Stimulated activated effector memory CD8-positive, alpha-beta T cell treated with anti-CD3 and anti-CD28 coated beads, Interleukin-12 subunit alpha, Interleukin-12 subunit beta, amount 100 ng/mL, for 72 hours (primary cell): ENCODE data around the gene RRP12.

Experiments
- ATAC-seq: fragments of 150-1000 bp; cut with Tn5 transposase; 2 replicates; pipeline ENCODE4 v1.10.0; 2021
- DNase-seq, 2 donors: peaks; one replicate each; pipeline ENCODE4 v3.0.0; 2021 to 2022; ENCODE audit warnings: low spot score in 2 of 2
- H3K27ac Mint-ChIP-seq: one replicate; pipeline ENCODE4 v1.8.0; 2022; ENCODE audit warnings: mild to moderate bottlenecking, mixed read lengths
- H3K36me3 Mint-ChIP-seq: one replicate; pipeline ENCODE4 v1.8.0; 2022; ENCODE audit warnings: mild to moderate bottlenecking, mixed read lengths
- H3K4me1 Mint-ChIP-seq: one replicate; pipeline ENCODE4 v1.8.0; 2022; ENCODE audit warnings: mixed read lengths
- H3K4me3 Mint-ChIP-seq: one replicate; pipeline ENCODE4 v1.8.0; 2022; ENCODE audit warnings: mild to moderate bottlenecking, mixed read lengths
- H3K9me3 Mint-ChIP-seq: one replicate; pipeline ENCODE4 v1.8.0; 2022; ENCODE audit warnings: mixed read lengths

Gene RRP12

GRCh38 chr10:97323501-97323900, 77.6 kb downstream of the RRP12 start:
- Mint-ChIP-seq H3K4me1 (peaks cover 40% of the 10 kb centered on the region), H3K36me3 (peaks cover 14% of the 10 kb centered on the region), H3K4me3 (no peak overlapping the region), H3K9me3 (no peaks in the 10 kb centered on the region), H3K27ac (no peak overlapping the region)
- no peak for DNase-seq
- no peak for ATAC-seq

- DNase-seq = no peak
- H3K4me3 Mint-ChIP-seq = peak overlapping the region; percentile 91
- no peak overlapping the region for H3K27ac Mint-ChIP-seq
- no peaks in the 10 kb centered on the region for H3K9me3 Mint-ChIP-seq
- peaks cover 14% of the 10 kb centered on the region for H3K36me3 Mint-ChIP-seq
- ATAC-seq = no peak
- peaks cover 28% of the 10 kb centered on the region for H3K4me1 Mint-ChIP-seq
Observed at GRCh38 chr10:97321804-97322190, 79.3 kb downstream of the RRP12 start.

DNA sequence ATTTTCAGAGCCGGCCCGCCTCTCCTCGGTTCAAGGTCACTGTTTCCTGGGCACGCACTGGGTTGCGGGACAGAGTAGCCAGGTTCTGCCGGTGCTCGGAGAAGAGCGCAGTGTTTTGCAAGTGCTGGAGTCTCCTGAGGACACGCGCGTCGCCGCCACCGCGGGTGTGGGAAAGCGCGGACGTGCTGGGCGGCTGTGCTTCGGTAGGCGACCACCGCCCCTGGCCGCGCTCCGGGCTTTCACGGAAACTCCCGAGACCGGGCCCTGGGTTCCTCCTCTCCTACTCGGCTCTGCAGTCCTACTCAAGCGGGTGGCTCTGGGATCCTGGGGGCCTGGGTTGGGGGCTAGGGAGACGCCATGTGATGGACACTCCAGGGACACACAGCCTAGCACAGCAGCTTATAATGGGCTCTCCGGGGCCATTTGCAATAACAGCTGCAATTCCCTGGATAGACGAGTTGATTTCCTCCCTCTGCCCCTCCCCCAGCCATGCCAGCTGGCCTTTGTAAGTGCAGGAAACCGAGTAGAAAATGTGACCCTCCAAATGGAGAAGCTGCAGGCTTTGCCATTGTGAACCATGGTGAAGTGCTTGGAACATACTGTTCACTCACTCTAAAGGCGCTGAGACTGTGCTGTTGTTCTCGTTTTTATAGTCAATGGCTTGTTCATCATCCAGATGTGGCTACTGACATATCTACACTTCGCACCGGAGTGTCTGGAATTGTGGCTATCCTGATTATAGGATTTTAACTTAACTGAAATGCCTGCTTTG, 79.9 kb downstream of the RRP12 start:
- peak overlapping the region; percentile 91 for H3K4me3 Mint-ChIP-seq
- H3K36me3 Mint-ChIP-seq = peaks cover 14% of the 10 kb centered on the region
- ATAC-seq (no peak), DNase-seq (no peak)
- no peaks in the 10 kb centered on the region for H3K9me3 Mint-ChIP-seq
- H3K4me1 Mint-ChIP-seq = peaks cover 26% of the 10 kb centered on the region
- H3K27ac Mint-ChIP-seq = peak overlapping the region; percentile 88

- no peaks in the 10 kb centered on the region for H3K9me3 Mint-ChIP-seq
- H3K36me3 Mint-ChIP-seq = peaks cover 14% of the 10 kb centered on the region
- ATAC-seq (peak; percentile 11), DNase-seq (no peak)
- H3K4me1 Mint-ChIP-seq = peaks cover 26% of the 10 kb centered on the region
- peak overlapping the region; percentile 91 for H3K4me3 Mint-ChIP-seq
- H3K27ac Mint-ChIP-seq = peak overlapping the region; percentile 88
Observed at GRCh38 chr10:97320480-97321031, 80.6 kb downstream of the RRP12 start.

DNA sequence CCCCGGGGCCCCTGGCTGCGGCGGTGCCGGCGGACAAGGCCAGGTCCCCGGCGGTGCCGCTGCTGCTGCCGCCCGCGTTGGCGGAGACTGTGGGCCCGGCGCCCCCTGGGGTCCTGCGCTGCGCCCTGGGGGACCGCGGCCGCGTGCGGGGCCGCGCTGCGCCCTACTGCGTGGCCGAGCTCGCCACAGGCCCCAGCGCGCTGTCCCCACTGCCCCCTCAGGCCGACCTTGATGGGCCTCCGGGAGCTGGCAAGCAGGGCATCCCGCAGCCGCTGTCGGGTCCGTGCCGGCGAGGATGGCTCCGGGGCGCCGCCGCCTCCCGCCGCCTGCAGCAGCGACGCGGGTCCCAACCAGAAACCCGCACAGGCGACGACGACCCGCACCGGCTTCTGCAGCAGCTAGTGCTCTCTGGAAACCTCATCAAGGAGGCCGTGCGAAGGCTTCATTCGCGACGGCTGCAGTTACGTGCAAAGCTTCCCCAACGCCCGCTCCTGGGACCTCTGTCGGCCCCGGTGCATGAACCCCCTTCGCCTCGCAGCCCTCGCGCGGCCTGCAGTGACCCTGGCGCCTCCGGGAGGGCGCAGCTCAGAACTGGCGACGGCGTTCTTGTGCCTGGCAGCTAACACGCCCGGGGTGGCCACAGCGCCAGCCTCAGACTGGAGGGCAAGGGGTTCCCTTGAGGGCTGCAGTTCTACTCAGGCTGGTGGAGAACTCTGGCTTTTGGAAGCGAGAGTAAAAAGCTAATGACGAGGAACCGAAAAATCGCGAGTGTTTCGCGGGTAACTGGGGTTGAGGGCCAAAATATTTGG, 81.3 kb downstream of the RRP12 start:
- ATAC-seq (peak; percentile 71), DNase-seq (peak; percentile 45 to 82)
- Mint-ChIP-seq H3K9me3 (no peaks in the 10 kb centered on the region), H3K4me1 (peaks cover 26% of the 10 kb centered on the region), H3K4me3 (peak overlapping the region; percentile 91), H3K27ac (peak overlapping the region; percentile 88), H3K36me3 (peaks cover 14% of the 10 kb centered on the region)

GRCh38 chr10:97318772-97319651, 82.1 kb downstream of the RRP12 start, which contains the start of gene FRAT1:
Gene FRAT1, plus strand, starts transcription at chr10:97319271. Its CDS starts 183 bp downstream, at chr10:97319454.
- DNase-seq (peak; percentile 90 to 98), ATAC-seq (peak; percentile 87)
- Mint-ChIP-seq H3K4me1 (peaks cover 26% of the 10 kb centered on the region), H3K27ac (peak within 1 kb of the TSS; percentile 100), H3K36me3 (peaks cover 14% of the 10 kb centered on the region), H3K9me3 (no peaks in the 10 kb centered on the region), H3K4me3 (peak within 1 kb of the TSS; percentile 91)

- Mint-ChIP-seq H3K4me1 (peaks cover 8% of the 10 kb centered on the region), H3K27ac (no peak overlapping the region), H3K9me3 (no peaks in the 10 kb centered on the region), H3K4me3 (no peak overlapping the region), H3K36me3 (peaks cover 5% of the 10 kb centered on the region)
- ATAC-seq (no peak), DNase-seq (no peak)
Observed at GRCh38 chr10:97314671-97315070, 86.5 kb downstream of the RRP12 start.

DNA sequence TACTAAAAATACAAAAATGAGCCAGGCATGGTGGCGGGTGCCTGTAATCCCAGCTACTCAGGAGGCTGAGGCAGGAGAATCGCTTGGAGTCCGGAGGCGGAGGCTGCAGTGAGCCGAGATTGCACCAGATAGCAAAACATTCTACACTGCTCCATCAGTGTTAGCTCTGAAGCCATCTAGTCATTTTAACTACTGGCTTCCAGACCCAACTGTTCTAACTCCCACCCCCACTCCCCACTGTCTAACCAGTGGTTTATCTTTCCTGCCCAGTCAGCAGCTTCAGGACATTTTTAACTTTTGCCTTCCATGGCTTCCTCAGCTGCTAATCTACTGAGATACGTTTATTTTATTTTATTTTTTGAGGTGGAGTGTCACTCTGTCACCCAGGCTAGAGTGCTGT, 88.2 kb downstream of the RRP12 start:
- Mint-ChIP-seq H3K27ac (no peak overlapping the region), H3K4me1 (no peaks in the 10 kb centered on the region)
- DNase-seq = no peak

GRCh38 chr10:97311111-97311626, 90.0 kb downstream of the RRP12 start:
- no peaks in the 10 kb centered on the region for H3K9me3 Mint-ChIP-seq

More for the DNA sequence above, 88.2 kb downstream of the RRP12 start:
- H3K9me3 Mint-ChIP-seq = no peaks in the 10 kb centered on the region
- no peaks in the 10 kb centered on the region for H3K36me3 Mint-ChIP-seq
- no peak overlapping the region for H3K4me3 Mint-ChIP-seq
- ATAC-seq = no peak

GRCh38 chr10:97307866-97308780, 93.0 kb downstream of the RRP12 start:
- Mint-ChIP-seq H3K27ac (no peak overlapping the region), H3K36me3 (no peaks in the 10 kb centered on the region), H3K4me1 (no peaks in the 10 kb centered on the region), H3K4me3 (no peak overlapping the region), H3K9me3 (no peaks in the 10 kb centered on the region)
- DNase-seq (no peak), ATAC-seq (no peak)

More at GRCh38 chr10:97311111-97311626, 90.0 kb downstream of the RRP12 start:
- ATAC-seq = no peak
- DNase-seq = no peak
- Mint-ChIP-seq H3K27ac (no peak overlapping the region), H3K4me1 (no peaks in the 10 kb centered on the region), H3K4me3 (no peak overlapping the region), H3K36me3 (no peaks in the 10 kb centered on the region)

- DNase-seq (no peak), ATAC-seq (no peak)
- no peaks in the 10 kb centered on the region for H3K9me3 Mint-ChIP-seq
- H3K4me3 Mint-ChIP-seq = no peak overlapping the region
- H3K4me1 Mint-ChIP-seq = no peaks in the 10 kb centered on the region
- no peak overlapping the region for H3K27ac Mint-ChIP-seq
- no peaks in the 10 kb centered on the region for H3K36me3 Mint-ChIP-seq
Observed at GRCh38 chr10:97307441-97307840, 93.7 kb downstream of the RRP12 start.
